NCI-H2227 (cell line): ENCODE data around the gene HOXB1.

Experiments used
- DNase-seq: peaks from one replicate; lab custom pipeline; 2025; ENCODE audit not compliant: unreplicated experiment; lab: John Stamatoyannopoulos, UW

Gene HOXB1

GRCh38 chr17:48567646-48568354, 37.0 kb upstream of the HOXB1 start:
- no peak for DNase-seq

- no peak for DNase-seq
These were observed 36.4 kb upstream of the HOXB1 start for GRCh38 chr17:48567209-48567608.

DNA sequence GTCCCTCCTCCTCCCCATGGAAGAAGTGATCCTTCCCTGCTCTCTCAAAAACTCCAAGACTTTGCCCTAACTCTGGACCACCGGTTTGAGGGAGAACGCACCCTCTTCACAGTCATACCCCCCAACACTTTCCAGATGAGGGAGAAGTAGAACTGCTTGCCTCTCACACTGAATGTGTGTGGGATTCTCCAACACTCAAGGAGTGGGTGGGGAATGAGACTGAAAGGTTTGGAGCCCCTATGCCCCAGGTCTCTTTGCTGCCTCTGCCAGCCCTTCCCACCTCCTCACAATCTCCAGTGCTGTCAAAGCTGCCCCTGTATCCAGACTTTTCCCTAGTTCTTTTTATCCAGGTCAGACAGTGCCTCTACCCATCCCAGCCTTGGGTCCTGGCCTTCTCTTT, 35.9 kb upstream of the HOXB1 start:
- no peak for DNase-seq

DNA sequence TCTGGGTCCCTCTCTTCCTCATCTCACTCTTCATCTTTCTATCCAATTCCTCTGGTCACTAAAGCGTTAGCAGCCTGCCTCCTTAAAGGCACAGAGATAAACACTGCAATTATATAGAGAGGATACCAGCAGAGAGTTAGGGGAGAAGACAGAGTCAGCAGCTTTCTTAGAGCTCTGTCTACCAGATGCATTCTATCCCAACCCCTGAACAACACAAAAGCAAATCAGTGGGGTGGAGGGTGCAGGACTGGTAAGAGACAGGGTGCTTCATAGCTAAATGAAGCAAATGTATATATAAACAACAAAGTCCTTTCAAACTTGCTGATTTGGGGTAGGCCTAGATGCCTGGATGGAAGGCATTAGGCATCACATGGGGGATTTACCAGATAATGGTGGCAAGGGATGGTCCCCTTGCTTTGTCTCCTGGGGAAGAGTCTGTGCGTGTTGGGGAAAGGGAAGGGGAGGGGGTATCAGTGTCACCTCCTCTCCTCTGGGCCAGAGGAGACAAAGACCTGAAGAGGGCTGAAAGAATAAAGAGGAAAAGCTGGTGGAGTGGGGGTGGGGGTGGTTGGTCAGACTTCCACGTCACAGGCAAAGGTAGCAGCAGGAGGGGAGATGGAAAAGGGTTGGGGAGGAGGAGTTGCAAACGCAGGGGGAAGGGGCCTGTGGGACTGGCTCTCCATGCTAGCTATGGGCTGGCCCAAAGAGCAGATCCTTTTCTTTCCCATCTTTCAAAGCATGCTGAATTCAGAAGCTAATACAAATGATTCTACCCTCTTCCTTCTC, 35.3 kb upstream of the HOXB1 start:
- DNase-seq, result peak; percentile 26

DNA sequence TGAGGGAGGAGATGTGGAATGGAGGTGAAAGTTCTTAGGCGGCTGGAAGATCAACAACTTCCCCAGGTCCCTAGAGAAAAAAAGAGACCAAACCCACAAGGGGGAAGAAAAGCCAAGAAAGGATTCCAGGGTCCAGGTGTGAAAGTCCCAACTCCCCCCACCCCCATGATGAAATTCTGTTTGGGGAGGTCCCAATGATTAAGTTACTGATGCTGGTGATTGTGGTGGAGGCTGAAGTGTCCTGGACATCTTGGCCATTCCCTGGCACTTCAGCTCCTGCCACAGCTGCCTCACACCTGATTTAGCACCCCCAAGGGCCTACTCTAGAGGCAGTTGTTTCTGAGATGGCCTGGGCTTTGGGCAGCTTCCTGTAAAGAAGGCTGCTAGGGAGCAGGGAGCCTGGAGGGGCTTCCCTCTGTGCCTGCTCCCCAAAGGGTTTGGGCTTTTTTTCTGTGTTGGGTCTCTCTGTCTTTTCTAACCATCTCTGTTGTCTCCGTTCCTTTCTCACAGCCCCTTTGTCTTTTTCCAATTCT, 34.3 kb upstream of the HOXB1 start:
- no peak for DNase-seq

DNA sequence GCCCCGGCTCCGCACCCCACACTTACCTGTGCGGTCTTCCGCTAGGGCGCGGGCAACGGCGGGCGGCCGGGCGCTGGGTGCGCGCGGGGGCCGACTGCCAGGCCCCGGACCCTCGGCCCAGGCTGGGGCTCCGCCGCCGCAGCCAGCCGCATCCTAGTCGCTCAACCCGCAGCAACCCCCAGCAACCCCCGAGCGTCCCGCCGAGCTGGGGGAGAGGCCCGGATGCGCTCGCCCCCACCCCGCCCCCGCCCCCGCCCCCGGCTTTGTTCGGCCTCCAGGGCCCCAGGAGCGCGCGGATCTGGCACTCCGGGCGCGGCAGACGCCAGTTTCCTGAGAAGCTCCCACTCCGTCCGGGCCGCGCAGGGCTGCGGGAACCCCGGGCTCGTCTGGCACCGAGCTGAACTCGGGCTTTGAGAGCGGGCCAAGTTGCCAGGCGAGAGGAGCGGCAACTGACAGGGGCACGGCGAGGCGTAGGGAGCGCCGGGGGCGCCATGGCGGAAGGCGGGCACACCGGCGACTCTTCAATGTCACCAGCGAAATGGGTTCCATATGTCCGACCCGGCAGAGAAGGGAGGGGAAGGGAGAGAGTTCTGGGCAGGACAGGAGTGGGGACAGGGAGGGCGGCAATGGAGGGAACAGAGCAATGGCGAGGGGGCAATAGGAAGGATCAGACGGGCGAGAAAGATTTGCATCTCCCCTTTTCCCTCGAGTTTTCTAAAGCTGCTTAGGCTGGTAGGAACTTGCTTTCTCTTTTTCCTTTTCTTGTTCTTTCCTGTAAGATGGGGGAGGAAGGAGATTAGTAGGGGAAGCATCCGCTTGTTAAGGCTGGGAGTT, 33.6 kb upstream of the HOXB1 start:
- peak; percentile 53 for DNase-seq

DNA sequence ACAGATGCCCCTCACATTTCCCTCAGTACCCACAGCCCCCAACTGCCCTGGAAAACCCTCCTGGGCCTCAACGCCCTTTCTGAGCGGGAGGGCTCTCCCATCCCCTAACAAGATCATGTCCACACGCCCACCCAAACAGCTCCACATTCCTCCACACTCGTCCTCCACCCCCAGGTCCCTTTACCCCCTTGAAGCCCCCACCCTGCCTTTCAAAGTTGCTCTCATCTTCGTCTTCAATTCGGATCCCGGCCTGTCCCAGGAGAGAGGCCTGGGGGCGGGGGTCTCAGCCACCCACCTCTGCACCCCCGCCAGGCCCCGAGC, 33.0 kb upstream of the HOXB1 start:
- DNase-seq, result no peak

DNA sequence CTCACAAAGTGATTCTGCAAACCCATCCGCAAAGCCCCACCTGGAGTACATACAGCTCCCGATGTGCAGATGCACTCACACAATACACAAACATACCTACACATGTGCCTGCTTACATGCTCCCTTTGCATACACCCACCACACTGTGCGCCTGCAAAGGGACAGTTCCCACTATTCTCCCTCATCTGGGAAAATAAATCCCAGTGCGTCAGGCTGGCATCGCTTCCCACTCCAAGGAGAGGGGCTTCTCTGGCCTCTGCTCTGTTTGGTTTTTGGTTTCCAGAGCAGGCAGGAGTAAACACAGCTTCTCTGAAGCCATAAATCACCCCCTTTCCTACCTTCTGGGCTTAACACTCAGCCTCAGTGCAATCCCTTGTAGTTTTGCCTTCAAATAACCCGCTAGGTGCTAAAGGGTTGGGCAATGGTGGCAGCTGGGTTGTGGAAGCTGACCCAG, 32.6 kb upstream of the HOXB1 start:
- DNase-seq, result no peak

DNA sequence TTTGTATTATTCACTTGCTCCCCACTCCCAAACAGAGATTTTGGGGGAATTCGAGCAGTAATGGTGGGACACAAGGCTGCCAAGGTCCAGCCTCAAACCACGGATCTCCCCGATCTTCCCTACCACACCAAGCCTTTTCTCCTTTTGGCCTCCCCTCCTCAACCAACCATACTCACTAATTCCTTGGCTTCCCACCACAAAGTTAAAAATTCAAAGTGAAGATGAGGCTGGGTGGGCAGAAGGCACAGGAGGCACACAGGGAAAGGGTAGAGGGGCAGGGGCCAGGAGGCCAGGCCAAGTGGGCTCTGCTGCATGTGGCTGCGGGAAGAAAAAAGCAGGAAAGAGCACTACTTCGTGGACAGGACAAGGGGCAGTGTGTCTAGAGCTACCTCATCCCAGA, 32.1 kb upstream of the HOXB1 start:
- DNase-seq, result no peak

DNA sequence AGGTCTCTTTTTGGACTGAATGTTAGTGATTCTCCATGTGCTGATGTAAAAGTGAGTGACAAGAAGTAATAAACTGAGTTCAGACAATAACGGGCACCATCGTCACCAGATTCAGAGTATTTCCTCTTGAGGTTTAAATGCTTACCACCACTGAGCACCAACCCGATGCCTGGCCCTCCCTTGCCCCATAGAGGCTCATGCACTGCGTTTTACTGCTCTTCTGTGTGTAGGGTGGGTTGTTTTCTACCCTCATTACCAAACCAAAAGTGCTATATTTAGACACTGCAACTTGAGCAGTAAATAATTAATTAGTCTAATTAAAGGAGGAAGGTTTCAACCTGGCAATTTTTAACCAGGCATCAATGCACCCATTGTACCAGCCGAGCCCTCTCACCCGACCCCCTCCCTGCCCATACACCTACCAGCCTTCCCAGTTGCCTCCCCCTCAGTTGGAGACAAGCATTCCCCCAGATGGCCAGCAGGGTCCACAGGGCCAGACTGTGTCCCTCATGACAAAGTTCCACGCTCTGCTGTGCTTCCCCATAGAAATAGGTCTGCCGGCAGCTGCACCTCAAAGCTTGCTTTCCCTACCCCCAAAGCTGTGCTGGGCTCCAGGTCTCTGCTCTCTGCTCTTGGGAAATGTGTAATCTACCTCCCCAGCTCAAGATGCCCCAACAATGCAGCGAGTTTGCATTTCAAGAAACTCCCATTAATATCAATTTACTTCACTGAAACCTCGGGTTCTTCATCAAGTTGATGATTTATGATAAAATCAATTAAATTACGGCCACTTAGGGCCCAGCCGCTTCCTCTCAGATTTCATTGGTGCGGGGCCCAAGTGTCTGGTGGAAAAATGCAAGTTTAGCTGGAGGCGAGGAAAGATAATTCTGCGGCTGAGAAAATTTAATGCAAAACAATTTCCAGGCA, 31.3 kb upstream of the HOXB1 start:
- DNase-seq, result peak; percentile 25

GRCh38 chr17:48559840-48560817, 29.3 kb upstream of the HOXB1 start:
- no peak for DNase-seq

- DNase-seq, result no peak
These were observed 28.5 kb upstream of the HOXB1 start for GRCh38 chr17:48559122-48559839.

DNA sequence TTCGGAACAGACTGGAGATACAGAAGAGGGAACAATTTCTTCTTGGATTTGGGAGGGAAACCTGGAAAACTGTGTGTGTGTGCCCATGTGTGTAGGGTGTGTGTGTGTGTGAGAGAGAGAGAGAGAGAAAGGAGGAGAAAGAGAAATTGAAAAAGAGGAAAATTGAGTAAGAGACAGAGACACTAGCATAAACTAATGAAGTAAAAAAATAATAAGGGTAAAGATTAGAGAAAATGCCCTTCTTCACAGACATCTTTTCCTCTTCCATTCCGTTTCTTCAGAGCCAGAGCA, 28.0 kb upstream of the HOXB1 start:
- DNase-seq, result no peak

DNA sequence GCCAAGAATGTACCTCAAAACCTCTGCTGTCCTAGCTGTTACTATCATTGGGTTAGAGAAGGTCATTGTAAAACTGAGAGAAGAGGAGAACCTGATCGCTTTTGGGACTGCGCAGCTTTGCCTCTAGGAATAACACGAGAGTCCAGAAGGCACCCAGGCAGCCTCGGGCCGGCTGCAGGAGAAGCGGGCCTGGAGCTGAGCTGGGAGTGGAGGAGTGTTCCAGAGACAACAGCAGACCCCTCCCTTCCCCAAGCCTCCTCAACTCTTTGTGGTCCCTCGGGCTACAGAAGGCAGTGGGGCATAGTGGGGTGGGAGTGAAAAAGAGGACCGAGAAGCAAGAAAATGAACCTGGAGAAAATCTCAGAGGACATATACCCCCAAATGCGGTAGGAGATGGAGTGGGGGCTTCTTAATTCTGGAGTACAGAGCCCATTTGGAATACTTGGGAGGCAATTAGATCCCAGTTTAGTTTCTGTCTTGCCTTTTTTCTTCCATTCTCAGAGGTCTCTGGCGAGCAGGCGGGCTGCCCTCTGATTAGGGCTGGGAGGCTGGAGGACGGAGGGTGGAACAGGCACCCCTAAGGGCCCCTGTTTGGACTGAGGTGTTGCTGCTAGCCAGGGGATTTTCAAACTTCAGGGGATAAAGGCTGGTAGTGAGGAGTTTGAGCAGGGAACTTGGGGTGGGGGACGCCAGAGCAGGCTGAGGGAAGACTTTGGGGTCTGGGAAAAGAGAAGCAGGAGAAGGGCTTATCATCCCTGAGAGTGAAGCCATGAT, 27.4 kb upstream of the HOXB1 start:
- no peak for DNase-seq

DNA sequence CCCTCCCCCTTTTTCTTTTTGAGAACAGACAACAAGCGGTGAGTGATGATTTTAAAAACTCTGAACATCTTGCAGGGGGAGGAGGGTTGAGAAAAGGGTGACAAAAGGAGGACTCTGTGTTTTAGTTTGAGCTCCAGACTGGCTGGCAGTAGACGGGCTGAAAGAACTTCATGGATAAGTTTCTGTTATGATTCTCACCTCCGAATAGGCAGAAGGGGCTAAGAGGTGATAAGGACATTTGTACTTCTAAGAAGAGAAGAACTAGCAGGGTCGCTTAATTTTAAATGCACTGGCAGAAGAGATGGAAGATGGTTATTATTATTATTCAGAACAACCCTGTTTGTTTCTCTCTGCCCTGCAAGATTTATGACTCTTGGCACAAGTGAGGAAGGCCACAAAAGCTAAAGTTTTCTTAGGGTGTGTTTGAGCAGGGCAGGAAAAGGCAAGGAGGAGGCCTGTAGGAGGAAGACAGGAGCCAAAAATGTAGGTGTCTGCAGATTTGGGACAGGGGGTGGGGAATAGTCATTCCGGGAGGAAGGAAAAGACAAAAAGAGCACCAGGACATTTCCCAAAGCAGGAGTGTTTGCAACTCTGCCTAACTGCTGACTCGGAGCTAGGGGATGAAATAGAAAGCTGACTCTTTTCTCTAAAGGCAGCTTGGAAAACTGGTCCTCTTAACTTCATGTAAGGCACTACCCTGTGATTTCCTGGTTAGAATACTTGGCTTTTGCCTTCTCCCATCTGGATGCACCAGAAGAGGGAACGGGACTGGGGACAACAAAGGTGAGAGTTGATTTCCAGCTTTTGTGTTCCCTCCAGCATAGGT, 26.0 kb upstream of the HOXB1 start:
- DNase-seq, result no peak

GRCh38 chr17:48556229-48556575, 25.4 kb upstream of the HOXB1 start:
- DNase-seq, result no peak
